GM18499 (cell line): Measurements from ENCODE around the gene KDM6B.

Source experiments
- ATAC-seq: cut with Tn5 transposase; IDR thresholded peaks from one replicate; pipeline ENCODE4 v1.9.1; 2021; ENCODE audit warnings: moderate number of reproducible peaks; ENCODE audit not compliant: insufficient read depth, unreplicated experiment

Gene KDM6B

DNA sequence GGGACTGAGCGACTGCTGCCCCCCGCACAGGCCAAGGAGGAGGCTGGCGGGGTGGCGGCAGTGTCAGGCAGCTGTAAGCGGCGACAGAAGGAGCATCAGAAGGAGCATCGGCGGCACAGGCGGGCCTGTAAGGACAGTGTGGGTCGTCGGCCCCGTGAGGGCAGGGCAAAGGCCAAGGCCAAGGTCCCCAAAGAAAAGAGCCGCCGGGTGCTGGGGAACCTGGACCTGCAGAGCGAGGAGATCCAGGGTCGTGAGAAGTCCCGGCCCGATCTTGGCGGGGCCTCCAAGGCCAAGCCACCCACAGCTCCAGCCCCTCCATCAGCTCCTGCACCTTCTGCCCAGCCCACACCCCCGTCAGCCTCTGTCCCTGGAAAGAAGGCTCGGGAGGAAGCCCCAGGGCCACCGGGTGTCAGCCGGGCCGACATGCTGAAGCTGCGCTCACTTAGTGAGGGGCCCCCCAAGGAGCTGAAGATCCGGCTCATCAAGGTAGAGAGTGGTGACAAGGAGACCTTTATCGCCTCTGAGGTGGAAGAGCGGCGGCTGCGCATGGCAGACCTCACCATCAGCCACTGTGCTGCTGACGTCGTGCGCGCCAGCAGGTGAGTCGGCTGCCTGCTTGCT, 15.2 kb downstream of the KDM6B start:
- no peak for ATAC-seq

DNA sequence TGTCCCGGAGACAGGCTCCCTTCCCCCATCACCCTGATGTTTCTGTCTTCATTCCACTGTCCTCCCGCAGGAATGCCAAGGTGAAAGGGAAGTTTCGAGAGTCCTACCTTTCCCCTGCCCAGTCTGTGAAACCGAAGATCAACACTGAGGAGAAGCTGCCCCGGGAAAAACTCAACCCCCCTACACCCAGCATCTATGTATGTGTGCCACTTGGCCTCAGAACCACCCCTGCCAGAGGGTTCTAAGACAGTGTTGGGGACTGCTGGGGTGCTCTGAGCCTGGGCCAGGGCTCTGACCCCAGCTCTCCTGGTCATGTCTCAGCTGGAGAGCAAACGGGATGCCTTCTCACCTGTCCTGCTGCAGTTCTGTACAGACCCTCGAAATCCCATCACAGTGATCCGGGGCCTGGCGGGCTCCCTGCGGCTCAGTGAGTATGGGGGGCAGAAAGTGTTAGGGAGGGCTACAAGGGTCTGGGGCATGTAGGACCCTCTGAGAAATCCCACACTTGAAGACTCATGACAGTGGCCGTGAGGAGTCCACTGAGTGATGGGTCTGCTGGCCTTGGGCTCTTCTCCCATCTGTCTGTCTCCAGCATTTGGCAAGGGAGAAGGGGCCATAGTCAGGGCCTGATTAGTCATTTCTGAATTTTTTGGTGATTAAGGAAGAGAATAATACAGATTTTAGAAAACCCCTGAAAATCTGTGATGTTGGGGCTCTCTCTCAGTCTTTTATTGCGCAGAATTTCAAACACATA, 15.9 kb downstream of the KDM6B start:
- no peak for ATAC-seq

DNA sequence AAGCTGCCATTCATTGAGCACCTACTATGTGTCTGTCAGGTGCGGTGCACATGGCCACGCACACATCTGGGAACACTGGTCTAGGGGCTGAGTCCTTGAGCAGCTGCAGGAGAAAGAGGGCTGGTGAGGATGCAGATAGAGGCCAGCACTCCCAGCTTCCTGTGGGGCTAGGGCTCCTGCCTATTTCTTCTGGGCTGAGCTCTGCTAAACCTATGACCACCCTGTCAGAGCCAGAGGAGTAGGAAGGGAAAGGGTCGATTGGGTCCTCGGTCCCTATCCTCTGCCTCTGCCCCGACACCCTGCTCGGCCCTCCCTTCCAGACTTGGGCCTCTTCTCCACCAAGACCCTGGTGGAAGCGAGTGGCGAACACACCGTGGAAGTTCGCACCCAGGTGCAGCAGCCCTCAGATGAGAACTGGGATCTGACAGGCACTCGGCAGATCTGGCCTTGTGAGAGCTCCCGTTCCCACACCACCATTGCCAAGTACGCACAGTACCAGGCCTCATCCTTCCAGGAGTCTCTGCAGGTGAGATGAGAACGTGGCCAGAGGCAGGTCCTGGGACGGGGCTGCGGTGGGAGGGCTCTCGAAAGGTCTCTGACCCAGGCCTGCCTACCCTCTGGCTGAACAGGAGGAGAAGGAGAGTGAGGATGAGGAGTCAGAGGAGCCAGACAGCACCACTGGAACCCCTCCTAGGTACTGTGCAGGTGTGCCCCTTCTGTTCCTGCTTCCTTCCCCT, 16.9 kb downstream of the KDM6B start:
- ATAC-seq, result no peak

DNA sequence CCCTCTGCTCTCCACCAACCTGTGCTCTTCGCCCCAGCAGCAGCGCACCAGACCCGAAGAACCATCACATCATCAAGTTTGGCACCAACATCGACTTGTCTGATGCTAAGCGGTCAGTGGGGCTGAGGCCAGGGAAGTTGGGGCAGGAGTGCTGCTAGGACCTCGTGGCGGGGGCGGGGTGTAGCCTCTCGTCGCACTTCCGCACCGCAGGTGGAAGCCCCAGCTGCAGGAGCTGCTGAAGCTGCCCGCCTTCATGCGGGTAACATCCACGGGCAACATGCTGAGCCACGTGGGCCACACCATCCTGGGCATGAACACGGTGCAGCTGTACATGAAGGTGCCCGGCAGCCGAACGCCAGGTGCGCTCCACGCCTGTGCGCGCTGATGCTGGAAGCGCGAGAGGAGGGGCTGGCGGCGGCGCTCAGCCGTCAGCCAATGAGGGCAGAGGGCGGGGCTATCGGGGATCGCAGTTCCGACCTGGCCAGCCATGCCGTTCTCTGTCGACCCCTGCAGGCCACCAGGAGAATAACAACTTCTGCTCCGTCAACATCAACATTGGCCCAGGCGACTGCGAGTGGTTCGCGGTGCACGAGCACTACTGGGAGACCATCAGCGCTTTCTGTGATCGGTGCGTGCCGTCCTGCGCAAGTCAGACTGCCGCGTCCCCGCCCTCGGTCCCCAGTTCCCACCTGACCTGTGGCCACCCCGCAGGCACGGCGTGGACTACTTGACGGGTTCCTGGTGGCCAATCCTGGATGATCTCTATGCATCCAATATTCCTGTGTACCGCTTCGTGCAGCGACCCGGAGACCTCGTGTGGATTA, 17.6 kb downstream of the KDM6B start:
- ATAC-seq, result peak; percentile 63

DNA sequence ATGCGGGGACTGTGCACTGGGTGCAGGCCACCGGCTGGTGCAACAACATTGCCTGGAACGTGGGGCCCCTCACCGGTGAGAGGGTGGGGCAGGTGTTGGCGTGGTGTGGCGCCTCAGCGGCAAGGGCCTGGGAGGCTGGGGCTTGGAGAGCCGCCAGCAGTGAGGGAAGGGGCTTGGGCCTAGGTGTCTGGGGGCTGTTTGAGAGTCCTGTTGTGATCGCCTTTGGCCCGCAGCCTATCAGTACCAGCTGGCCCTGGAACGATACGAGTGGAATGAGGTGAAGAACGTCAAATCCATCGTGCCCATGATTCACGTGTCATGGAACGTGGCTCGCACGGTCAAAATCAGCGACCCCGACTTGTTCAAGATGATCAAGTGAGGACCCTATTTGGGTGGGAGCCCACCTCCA, 18.2 kb downstream of the KDM6B start:
- ATAC-seq, result no peak

DNA sequence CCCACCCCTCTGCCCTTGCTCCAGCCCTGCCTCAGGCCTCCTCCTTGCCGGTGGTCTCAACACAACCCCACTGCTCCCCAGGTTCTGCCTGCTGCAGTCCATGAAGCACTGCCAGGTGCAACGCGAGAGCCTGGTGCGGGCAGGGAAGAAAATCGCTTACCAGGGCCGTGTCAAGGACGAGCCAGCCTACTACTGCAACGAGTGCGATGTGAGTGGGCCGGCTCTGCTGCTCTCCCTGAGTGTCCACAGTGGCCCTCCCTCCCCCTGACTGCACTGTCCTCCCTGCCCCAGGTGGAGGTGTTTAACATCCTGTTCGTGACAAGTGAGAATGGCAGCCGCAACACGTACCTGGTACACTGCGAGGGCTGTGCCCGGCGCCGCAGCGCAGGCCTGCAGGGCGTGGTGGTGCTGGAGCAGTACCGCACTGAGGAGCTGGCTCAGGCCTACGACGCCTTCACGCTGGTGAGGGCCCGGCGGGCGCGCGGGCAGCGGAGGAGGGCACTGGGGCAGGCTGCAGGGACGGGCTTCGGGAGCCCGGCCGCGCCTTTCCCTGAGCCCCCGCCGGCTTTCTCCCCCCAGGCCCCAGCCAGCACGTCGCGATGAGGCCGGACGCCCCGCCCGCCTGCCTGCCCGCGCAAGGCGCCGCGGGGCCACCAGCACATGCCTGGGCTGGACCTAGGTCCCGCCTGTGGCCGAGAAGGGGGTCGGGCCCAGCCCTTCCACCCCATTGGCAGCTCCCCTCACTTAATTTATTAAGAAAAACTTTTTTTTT, 19.1 kb downstream of the KDM6B start:
- ATAC-seq, result no peak

DNA sequence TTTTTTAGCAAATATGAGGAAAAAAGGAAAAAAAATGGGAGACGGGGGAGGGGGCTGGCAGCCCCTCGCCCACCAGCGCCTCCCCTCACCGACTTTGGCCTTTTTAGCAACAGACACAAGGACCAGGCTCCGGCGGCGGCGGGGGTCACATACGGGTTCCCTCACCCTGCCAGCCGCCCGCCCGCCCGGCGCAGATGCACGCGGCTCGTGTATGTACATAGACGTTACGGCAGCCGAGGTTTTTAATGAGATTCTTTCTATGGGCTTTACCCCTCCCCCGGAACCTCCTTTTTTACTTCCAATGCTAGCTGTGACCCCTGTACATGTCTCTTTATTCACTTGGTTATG, 19.6 kb downstream of the KDM6B start:
- ATAC-seq, result no peak

DNA sequence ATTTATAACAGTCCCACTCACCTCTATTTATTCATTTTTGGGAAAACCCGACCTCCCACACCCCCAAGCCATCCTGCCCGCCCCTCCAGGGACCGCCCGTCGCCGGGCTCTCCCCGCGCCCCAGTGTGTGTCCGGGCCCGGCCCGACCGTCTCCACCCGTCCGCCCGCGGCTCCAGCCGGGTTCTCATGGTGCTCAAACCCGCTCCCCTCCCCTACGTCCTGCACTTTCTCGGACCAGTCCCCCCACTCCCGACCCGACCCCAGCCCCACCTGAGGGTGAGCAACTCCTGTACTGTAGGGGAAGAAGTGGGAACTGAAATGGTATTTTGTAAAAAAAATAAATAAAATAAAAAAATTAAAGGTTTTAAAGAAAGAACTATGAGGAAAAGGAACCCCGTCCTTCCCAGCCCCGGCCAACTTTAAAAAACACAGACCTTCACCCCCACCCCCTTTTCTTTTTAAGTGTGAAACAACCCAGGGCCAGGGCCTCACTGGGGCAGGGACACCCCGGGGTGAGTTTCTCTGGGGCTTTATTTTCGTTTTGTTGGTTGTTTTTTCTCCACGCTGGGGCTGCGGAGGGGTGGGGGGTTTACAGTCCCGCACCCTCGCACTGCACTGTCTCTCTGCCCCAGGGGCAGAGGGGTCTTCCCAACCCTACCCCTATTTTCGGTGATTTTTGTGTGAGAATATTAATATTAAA, 20.2 kb downstream of the KDM6B start:
- no peak for ATAC-seq

DNA sequence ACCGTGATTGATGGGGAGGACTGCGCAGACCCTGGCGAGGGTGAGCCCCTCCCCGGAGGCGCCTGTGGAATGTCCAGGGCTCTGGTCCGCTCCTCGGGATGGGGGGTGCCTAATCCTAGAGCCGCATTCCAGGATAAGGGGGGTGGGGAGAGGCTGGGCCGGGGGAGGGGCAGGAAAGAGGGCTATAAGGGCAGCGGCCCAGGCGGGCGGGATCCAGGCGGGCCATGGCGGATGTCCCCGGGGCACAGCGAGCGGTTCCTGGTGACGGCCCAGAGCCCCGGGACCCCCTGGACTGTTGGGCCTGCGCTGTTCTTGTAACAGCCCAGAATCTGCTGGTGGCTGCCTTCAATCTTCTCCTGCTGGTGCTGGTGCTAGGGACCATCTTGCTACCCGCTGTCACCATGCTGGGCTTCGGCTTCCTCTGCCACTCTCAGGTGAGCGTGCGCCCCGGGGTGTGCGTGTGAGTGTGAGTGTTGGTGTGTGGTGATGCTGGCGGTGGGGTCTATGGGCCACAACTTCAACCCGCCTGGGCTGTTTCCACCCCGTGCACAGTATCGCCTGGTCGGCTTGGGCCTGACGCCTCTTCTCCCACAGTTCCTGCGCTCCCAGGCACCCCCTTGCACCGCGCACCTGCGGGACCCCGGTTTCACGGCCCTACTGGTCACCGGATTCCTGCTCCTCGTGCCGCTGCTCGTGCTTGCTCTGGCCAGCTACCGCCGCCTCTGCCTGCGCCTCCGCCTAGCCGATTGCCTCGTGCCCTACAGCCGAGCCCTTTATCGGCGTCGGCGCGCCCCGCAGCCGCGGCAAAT, 21.0 kb downstream of the KDM6B start, which contains the start of gene TMEM88:
Gene TMEM88, plus strand, starts transcription at position 216 of the 809 bp plus-strand sequence. Its CDS starts 9 bp downstream, at position 225.
- ATAC-seq, result no peak

DNA sequence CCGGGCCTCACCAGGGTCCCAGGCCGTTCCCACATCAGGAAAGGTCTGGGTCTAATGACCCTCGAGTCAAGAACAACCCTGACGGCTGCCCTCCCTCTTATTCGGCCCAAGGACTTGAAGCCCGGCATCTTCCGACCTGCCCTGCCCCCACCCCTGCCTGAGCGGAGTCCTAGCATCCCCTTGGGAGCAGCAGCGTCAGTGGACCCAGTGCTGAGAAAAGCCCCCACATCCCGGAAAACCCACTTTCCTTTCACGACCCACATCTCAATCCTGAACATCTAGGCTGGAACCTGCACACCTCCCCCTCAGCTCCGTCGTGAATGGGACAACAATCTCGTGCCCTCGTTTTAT, 21.6 kb downstream of the KDM6B start:
- ATAC-seq, result no peak

DNA sequence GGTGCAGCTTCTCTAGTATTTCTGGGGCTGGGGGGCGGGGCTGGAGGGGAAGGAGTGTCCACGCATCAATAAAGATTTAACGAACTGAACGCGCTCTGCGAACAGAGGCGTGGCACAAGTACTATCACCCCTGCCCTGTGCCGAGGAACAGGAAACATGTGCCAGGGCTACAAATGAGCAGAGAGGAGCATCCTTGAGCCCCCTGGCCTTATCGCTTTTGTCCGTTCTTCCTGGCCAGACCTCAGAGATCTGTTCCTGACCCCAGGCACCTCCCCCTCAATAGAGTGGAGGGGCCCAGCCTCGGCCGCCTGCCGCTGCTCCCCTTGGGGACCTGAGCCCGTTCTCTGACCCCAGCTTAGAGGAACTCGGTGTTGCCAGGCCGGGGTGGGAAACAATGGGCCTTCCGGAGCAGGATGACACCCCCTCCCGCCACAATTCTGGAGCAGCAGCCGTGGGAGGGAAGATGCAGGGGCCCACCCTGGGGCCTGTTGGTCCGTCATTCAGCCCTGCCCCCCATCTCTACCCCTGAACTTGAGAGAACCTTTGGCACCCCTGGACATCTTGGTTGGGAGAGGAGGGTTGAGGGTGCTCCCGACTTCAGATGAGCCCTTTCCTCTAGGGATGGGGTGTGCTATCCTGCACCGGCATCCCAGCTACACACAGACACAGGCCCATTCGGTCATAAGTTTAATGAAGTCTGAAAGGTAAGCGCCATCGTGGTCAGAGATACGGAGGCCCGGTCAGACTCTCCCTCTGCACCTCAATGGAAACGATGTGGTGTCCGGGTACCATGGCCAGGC, 22.2 kb downstream of the KDM6B start:
- no peak for ATAC-seq

DNA sequence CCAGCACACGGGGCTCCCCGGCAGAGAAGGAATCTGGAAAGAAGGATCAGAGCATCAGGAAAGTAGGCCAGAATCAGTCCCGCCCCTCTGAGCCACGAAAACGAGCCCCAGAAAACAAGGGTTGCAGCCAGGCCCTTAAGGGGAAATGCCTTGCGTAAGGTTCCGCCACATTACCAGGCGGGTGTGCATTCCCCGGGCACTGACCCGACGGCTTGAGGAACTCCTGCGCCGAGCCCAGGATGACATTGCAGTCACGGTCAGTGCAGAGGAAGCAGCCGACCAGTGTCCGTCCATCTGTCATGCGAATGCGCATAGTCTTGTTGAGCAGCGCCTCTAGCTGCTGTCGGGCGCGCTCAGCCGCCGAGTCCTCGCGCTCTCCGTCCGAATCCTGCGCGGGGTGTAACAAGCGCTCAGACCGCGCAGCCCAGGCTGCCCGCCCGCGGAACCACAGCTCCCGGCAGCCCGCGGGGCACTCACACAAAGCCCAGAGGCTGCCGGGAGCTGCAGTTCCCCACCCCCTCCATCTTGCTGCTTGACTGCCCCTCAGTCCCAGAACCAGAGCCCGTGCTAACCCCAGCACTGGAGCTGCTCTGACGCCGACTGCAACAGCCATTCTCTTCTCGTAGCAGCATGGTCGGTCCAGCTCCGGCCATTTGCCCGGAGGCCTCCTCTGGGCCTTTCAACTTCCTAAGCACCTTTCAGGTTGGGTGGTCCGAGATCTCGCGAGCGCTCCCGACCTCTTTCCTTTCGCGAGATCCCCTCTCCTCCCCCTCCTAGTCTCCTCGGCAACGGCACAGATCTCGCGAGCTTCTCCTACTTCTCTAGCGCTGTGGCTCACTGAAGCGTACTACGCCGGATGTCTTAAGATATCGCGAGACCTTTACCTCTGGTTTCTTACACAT, 23.0 kb downstream of the KDM6B start, which contains the start of gene NAA38:
Gene NAA38, minus strand, starts transcription at position 749 of the 902 bp plus-strand sequence. Its CDS starts 96 bp downstream, at position 653.
- ATAC-seq, result peak; percentile 52

DNA sequence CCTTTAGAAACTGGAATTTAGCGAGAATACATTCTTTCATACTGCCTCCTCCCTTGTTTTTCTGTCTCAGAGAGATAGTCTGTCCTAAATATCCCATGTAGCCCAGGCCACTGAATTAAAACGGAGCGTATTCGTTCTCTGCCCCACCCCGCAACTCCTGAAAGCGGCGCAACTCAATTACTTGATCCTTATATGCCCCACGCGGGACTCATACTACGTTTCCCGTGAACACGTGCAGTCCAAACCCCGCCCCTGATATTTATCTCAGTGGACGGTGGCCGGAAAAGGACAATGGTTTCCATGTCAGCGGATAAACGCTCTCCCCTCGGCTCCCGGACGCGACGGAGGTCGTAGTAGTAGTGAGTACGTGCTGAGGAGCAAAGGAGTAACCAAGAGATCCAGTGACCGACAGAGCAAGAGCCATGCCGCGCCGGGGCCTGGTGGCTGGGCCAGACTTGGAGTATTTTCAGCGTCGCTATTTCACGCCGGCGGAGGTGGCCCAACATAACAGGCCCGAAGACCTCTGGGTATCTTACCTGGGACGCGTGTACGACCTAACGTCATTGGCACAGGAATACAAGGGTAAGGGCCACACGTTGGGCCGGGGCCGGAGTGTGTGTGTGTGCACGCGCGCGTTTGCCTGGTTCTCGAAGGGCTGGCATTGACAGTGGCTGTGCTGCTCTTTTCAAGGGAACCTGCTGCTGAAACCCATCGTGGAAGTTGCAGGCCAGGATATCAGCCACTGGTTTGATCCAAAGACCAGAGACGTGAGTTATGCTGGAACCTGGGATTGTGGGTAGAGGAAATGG, 23.9 kb downstream of the KDM6B start, which contains the start of gene CYB5D1:
Gene CYB5D1, plus strand, starts transcription at position 291 of the 809 bp plus-strand sequence. Its CDS starts 132 bp downstream, at position 423.
- peak; percentile 21 for ATAC-seq

DNA sequence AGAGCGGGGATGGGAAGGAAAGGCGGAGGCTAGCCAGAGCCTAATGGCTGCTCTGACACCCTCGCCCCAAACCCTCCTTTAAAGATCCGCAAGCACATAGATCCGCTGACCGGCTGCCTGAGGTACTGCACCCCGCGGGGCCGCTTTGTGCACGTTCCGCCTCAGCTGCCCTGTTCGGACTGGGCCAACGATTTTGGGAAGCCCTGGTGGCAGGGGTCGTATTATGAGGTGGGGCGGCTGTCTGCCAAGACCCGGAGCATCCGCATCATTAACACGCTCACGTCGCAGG, 24.4 kb downstream of the KDM6B start:
- ATAC-seq, result no peak

DNA sequence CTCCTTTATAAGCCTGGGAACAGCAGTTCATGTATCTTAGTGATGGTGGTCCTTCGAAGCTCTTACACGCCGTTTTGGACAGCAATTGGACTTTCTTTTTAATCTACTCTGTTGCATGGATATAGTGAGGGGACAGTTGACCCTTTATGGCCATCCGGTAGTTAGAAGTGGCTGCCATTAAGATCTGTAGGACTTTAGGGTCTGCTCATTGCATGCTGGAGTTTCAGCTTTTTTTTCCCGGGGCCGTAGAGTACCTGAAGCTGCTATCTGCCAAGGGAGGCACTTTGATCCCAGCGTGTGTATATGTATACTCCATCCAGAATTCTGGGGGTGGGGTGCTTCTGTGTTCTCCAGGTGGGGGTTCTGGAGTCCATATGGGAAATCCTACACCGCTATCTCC, 25.0 kb downstream of the KDM6B start:
- ATAC-seq, result no peak
